ENCODE measurements around the gene VDAC1.
"Not testable (repeated sequence)": the region's sequence is repeated elsewhere in the genome, so short reads cannot be mapped to it uniquely, and the experiment has no call there.

The VDAC1 gene

DNA sequence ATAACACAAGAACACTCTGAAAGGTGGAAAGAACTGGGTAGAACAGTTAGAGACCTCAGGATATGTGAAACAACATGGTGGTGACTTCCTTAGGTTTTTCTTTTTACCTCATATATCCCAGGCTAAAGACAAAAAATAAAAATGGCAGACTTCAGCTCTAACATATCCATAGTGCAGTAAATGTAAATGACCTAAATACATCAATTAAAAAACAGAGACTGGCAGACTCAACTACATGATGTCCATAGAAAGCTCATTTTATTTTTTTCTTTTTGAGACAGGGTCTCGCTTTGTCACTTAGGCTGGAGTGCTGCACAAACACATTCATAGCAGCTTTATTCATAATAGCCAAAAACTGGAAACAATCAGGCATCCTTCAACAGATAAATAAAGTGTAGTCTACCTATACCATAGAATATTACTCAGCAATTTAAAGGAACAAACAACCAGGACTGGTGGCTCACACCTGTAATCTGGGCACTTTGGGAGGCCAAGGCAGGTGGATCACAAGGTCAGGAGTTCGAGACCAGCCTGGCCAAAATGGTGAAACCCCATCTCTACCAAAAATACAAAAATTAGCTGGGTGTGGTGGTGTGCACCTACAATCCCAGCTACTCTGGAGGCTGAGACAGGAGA, 41.2 kb downstream of the VDAC1 start:
- DNase-seq, result no peak

DNA sequence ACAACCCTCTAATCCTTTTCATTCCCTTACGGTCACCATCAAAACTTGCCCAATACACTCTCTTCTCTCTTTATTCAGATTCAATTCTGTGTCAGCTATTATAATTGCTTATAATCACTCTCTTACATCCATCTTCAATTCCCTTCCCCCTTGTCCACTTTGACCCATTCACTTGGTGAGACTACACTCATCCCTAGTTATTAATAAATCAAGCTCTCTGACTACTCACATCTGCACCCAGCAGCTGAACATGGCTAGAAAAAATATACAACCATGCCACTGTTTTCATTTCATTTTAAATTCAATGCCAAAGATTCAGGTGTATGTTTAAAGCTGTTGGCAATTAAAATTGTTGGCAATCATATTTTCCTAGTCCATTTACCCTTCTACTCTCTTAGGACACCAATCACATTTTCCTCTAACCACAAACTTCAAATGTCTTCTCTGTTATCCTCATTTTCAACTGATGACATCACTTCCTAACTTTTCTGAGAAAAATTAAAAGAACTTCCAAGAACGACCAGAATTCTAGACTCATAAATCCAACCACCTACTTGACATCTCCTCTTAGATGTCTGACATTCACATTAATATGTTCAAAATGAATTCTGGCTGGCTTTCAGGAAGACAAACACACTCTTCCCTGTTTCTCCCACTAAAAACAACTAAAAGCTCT, 41.8 kb downstream of the VDAC1 start:
- no peak for DNase-seq

DNA sequence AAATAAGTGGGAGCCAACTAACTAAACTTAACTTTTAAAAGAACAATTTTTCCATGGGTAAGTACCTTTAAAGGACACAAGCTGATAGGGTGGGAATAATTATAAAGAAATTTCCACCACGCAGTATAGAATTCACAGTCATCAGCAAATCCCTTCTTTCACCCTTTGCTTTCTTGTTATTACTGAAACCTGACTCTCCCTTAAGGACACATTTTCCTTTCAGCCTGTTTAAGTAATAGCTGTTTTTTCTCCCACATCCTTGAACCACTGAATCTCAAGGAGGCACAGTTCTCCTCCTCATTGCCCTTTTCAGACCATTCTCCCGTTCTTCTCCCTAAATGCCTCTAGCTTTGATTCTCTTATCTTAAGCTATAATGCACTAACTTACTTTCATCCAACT, 42.6 kb downstream of the VDAC1 start:
- no peak for DNase-seq

DNA sequence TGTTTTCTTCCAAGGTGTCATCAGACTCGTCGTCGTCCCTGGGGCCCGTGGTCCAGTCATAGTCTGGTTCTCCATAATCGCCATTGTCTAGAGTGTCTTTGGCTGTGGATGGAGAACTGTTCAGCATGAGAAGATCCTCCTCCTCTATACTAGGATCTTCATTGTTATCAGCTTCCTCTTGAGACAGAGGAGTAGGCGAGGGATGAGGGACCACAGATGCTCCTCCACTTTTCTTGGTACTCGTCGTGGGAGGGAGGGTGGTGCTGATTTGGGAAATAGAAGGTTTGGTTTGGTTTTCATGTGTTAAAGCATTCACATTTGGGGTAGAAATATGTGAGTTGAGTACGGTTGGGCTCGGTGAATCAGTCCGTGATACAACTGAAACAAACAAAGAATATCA, 45.1 kb downstream of the VDAC1 start:
- no peak for DNase-seq

DNA sequence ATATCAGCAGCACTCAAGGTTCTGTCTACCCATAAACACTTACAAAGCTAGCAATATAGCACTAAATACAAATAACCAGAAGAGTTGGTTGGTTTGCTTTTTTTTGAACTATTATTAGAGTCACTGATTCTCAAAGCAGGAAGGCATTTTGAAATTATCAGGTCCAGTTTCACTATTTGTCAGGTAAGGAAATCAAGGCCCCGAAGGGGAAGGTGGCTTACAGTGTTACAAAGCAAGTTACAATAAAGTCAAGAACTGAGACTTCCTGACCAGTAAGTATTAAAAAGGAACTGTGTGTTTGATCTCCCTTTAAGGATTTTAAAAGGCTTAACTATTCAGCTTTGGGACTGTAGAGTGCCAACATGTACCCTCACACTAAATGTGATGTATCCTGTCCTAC, 47.2 kb downstream of the VDAC1 start:
- DNase-seq, result no peak

DNA sequence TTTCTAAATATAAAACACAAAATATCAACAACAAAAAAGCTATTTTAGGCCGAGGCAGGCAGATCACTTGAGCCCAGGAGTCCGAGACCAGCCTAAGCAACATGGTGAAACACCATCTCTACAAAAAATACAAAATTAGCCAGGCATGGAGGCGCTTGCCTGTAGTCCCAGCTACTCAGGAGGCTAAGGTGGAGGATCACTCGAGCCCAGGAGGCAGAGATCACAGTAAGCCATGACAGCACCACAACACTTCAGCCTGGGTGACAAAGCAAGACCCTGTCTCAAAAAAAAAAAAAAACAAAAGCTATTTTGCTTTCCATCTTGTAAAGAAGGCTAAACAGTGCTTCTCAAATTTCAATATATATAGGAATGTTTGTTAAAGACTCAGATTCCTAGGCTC, 47.7 kb downstream of the VDAC1 start:
- DNase-seq, result no peak

DNA sequence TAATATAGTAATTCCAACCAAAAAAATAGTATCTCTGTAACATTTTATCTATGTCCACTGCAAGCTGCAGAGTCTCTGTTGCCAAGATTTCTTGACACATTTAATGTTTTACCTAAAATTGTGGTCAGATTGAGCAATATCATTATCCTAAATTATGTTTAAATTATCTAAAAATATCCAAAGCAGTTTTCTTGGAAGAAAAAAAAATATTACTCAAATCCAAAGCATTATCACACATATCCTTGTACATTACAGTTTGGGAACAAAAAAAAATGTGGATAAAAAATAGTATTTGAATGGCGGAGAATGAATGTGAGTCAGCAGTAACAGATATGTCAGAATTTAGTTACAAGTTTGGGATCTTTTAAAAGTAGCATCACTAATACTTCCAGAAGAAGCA, 48.6 kb downstream of the VDAC1 start:
- DNase-seq, result not testable (repeated sequence)

DNA sequence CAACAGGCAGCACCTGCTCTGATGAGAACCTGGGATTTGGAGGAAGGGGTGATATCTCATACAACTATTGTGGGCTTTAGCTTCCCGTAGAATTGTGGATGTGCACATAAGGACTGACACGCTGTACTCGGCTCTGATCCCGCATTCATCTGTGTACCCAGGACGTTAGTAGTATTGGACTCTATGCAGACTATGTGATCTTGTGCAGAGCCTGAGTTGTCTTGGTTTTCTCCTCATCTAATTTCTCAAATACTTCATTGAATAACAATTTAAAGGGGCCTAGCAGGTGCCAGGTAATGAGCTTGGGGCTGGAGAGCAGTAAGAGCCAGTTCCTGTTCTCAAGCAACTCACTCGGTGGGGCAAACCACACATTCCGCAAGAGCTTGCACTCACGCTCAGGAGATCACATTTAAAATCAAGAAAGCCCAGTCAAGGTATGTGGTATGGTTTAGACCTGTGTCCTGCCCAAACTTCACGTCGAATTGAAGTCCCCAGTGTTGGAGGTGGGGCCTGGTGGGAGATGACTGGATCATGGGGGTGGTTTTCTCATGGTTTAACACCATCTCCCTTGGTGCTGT, 51.1 kb downstream of the VDAC1 start:
- no peak for DNase-seq

DNA sequence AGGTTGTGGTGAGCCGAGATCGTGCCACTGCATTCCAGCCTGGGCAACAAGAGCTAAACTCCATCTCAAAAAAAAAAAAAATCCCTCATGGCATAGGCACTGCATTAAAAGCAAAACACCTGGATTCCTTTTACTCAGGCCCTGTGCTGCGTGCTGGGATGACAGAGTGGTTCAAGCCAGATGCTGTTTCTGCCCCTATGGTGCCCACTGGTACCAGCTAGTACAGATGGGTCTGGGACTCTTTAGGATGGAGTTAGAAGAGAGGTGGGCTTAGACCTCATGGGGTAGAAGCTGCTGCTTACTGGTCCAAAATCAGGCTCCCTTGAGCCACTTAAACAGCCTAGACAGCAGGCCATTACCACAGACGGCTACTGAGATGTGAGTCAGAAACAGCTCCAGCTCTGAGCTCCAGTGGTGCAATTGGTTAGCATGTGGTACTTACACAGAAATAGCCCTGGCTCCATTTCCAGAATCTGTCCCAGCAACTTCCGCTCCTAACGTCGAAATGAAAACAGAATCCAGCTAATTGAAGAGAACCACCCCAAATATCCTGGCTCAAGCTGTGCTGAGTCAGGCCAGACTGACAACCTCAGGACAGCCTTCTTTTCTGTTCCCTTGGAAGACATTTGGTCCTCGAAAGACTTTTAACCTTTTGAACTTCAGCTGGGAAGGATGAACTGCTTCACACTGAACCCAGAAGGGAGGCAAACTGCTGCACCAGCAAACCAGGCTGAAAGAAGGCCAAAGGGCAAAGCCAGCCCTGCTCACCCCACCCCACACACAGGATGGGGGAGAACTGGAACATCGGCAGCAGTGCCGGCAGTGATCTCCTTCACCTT, 51.8 kb downstream of the VDAC1 start:
- DNase-seq, result no peak

DNA sequence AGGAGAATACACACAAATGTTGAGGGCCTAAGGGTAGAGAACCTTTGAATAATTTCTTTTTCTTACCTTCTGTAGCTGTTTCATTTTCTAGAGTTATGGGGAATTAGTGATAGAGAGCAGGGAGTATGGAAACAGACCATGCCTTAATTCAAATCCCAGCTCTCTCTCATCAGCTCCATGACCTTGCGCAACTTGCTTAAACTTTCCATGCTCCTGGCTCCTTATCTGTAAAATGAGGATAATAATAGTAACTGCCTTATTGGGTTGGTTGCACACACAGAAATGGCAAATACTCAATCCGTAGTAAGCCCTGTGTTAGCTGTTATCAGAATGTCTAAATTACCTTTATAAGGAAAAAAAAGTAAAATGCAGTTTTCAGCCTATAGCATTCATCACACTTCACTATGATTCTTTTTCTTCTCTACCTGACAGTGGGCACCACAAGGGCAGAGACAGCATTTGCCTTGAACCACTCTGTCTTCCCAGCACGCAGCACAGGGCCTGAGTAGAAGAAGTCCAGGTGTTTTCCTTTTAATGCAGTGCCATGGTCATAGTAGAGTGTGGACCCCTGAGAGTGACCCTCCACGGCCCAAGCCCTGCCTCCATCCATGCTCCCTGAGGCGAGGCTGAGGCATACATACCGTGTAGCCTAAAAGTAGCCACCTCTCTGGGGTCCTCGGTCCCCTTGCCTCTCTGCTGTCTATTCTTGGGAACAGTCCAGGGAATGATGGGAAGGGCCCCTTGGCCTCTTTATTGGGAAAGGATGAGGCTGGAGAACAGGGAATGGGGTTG, 53.8 kb downstream of the VDAC1 start:
- DNase-seq, result no peak

DNA sequence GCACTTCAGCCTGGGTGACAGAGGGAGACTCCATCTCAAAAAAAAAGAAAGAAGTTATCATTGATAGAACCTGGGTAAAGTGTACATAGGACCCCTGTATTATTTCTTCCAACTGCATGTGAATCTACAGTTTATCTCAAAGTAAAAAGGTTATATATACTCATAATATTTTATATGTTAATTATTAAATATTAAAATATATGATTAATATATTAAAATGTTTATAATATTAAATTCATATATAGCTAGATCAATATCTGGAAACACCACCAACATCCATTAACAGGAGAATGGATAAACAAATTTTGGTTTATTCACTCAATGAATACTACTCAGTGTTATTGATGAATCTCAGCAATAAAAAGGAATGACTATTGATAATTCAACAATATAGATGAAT, 56.1 kb downstream of the VDAC1 start:
- no peak for DNase-seq

DNA sequence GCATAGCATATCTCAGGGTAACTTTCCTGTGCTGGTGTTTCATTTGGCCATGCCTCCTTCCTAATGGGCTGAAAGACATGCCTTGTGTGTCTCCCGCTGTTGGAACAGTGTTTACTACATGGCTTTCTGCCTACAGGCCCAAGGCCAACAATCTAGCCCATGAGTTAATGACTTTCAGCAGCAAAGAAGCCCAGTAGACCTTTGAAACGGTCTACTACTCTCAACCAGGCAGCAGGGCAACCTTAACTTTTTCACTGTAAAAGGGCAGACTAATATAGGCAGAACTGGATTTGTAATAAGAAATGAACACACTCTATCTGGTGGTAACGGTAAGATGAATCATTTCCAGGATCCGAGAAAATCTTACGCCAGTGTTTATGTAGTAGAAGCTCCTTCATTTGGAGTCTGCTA, 57.3 kb downstream of the VDAC1 start:
- DNase-seq, result no peak

DNA sequence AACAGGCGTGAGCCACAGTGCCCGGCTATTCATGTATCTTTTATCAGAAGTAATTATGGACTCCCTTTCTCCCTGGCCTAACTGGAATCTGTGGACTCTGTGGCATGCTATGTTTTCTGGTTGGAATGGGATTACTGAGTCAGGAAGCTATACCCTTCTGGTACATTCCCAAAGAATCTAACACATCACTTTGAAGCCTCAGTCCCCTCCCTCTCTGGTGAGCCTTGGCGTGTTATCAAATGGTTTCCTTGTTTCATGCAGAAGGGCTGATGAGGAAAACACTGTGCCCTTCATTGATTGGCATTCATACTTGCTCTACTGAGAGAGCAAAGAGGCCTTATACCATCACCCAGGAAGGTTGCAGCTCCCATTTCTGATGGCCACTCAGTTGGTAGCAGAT, 59.2 kb downstream of the VDAC1 start:
- DNase-seq, result no peak

DNA sequence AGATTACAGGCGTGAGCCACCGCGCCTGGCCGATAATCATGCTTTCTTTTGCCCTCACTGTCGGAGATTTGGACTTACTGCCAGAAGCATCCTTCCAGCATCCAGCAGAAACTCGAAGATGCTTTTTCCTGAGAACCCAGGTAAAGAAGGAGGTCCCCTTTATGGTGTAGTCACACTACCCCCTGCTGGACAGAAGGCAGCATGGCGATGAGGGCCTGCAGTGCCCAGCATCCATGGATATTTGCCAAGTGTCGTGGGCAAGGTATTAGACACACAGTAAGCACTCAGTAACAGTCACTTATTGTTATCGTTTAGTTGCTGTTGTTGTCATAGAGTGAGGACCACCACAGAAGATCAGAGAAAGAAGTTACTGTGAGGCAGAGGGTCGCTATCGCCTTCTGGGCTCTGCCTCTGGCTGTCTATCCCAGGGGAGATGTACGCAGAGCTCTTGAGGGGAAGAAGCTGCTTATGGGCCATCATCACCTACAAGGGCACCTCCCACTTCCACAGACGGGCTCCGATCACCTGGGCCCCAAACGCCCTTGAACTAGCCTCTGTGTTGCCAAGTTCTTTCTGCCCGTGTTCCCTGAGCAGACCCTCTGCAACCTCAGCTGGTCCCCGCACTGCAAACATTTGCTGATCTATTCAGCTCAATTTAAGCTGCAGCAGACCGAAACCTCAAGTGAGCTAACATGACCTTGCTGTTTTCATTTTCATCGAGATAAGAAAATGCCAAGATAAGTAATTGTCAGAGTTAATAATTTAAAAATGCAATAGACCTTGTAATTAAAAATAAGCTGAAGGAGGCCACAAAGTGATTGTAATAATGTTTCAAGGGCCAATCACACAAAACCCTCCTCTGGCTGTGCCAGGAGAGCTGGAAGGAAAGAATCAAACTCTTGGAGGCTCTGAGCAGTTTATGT, 60.3 kb downstream of the VDAC1 start:
- DNase-seq, result peak; percentile 15

DNA sequence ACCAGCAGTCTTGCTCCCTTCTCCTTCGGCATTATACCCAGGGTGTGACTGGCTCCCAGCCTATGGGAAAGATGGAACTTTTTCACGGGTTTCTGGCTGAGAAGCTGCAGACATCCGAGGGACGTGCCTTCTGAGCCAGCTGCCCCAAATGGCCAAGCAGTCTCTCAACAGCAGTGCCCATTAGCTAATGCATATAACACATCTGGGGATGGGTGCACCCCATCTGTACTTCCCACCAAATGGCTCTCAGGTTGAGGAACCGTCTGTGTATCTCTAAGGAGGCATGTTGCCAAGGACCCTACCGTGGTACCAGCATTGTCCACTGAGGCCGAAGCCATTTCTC, 61.3 kb downstream of the VDAC1 start:
- no peak for DNase-seq

DNA sequence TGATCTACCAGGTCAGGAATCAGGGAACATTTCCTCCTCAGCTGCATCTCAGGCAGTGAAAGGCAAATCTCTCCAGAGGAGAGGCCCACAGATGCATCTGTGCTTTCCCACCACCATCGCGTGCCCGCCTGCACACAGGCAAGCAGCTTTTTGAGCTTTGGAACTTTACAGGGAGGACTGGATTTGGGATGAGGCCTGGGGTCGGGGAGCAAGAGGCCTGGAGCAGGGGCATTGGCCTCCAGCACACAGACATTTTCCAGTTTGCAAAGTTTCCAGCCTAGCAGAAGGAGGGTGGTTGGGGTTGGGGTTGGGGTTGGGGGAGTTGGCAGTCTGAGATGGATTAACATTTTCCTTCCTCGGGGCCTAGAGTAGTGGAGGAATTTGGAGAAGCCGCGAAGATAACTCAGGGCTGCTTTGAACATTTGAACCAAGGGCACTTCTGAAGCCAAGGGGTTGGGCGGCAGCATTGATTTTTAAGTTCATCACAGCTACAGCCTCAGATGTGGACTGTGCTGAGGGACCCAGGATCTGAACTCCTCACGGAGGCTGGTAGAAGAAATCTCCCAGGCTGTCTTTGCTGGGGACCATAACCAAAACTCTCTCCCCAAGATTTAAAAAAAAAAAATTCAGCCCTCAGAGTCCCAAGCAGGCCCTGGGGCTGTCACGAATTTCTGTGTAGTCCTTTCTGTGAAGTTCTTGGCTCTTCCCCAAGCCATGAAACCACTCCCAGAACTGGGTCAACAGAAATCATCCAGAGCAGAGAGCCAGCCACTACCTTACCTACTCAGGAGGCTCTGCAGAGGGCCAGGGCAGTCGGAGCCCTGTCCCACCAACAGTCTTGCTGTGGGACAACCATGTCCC, 61.9 kb downstream of the VDAC1 start:
- DNase-seq, result no peak

DNA sequence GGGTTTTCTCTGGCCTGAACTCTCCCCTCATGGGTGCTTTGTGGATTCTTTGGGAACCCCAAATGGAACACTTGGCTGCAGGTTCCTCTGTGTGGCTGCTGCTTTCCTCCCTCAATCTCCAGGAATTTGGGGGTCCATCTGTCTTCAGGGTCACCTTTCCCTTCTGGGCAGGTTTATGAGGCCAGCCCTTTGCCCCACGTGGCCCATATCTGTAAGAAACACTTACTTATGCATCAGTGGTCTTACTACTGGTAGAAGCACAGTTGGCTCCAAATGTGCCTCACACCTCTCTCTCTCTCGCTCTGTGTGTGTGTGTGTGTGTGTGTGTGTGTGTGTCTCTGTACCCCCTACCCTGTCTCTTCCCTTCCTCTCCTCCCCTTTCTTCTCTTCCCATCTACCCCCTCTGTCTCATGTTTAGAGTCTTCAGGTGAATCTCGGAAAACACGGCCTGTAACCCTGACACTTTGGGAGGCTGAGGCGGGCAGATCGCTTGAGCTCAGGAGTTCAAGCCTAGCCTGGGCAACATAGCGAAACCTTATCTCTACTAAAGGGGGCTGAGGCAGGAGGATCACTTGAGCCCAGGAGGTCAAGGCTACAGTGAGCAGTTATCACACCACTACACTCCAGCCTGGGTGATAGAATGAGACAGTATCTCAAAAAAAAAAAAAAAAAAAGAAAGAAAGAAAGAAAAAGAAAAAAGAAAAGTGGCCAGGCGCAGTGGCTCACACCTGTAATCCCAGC, 63.1 kb downstream of the VDAC1 start:
- DNase-seq, result no peak

DNA sequence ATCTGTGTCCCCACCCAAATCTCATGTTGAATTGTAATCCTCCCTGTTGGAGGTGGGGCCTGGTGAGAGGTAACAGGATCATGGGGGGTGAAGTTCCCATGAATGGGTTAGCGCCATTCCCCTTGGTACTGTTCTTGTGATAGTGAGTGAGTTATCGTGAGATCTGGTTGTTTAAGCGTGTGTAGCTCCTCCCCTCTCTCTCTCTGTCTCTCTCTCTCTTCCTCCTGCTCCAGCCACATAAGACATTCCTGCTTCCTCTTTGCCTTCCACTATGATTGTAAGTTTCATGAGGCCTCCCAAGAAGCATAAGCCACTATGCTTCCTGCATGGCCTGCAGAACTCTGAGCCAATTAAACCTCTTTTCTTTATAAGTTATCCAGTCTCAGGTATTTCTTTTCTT, 65.1 kb downstream of the VDAC1 start:
- no peak for DNase-seq

DNA sequence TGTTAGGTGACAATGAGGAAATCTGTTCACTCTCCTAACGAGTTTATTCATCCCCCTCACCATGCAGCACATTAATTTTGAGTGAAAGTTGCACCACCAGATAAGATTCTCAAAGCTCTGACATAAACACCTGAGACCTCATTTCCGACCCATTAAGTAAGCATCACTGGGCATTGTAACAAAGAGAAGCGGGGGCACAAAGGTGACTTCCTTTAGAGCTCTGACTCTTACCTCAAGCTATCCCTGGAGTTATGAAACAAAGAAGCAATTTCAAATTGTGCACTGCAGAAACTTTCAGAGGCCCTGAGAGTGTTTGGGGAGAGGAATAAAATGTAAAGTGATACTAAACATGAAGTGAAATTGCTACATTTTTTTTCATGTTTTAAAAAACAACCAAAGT, 65.8 kb downstream of the VDAC1 start:
- no peak for DNase-seq

Measured in NCI-H2107 (cell line).